HEK293T (cell line): ENCODE results near the gene GRB14.

ENCODE experiments used
- NFRKB ChIP-seq: fragments of 450-650 bp; IDR thresholded peaks from 2 replicates; pipeline ENCODE4 v1.6.1; 2016; ENCODE audit warnings: mild to moderate bottlenecking, moderate library complexity
- SUZ12 ChIP-seq: fragments of 450-650 bp; IDR thresholded peaks from 2 replicates; pipeline ENCODE4 v1.6.1; 2016; ENCODE audit warnings: mild to moderate bottlenecking

- TF ChIP-seq NFRKB: no peak
- TF ChIP-seq SUZ12: no peak
These were observed 11.5 kb downstream of the GRB14 start for GRCh38 chr2:164609790-164610189.
